Measurements from ENCODE around the gene ALOX15B. TPM values are rescaled to one million over a fixed set of nuclear protein-coding genes. Genes with fewer than 3 reads are reported as not detected.

ALOX15B gene
- total and polyA plus RNA-seq, 10 of the 15 experiments (the other 5 are each of a cell fraction or from before 2014, with no cell fraction given), result 0.01 TPM; not detected in 9

GRCh38 chr17:8015957-8016631 lies 22.8 kb upstream of the ALOX15B start:
- Histone ChIP-seq H3K27ac (ENCODE audit: control insufficient read depth, insufficient read depth) (no peak overlapping the region), H3K4me3 (no peak overlapping the region), H3K36me3 (ENCODE audit: control insufficient read depth in 2 of 2, insufficient read depth in 2 of 2, low read length in 1 of 2) (no peaks in the 10 kb centered on the region), H4K20me1 (ENCODE audit: control insufficient read depth, insufficient read depth) (no peaks in the 10 kb centered on the region), H2AFZ (ENCODE audit: control insufficient read depth, low read depth, low read length) (peak overlapping the region; percentile 28), H3K79me2 (ENCODE audit: control insufficient read depth, insufficient read depth, low read length) (no peaks in the 10 kb centered on the region), H3K4me2 (ENCODE audit: control insufficient read depth, insufficient read depth) (peak overlapping the region; percentile 4; the same call in 1 of the 2 replicates), H3K9ac (ENCODE audit: control insufficient read depth, insufficient read depth, low read length) (no peak overlapping the region), H3K9me3 (replicated peaks; ENCODE audit: control insufficient read depth, insufficient read depth, low read length) (no peaks in the 10 kb centered on the region), H3K27me3 (replicated peaks in 1 of 2; ENCODE audit: control insufficient read depth in 2 of 2, insufficient read depth in 2 of 2, low read length in 1 of 2) (peaks cover 0 to 3% of the 10 kb centered on the region in 2 experiments; a peak in 3 of 4 replicates), H3K4me1 (ENCODE audit: control insufficient read depth, insufficient read depth, low read length) (no peaks in the 10 kb centered on the region)
- FAIRE-seq, result no peak
- in situ Hi-C loops (cut with MboI) (no loop called here), intact Hi-C loops (cut with micrococcal nuclease; ENCODE audit: unreplicated experiment) (loop anchor here (5.0 kb wide), 1 partner anchor 41 kb away; no protein-coding TSS in a partner anchor)
- ChIA-PET CTCF (interaction anchor here (1.0 to 4.7 kb wide), 5 partner anchors 14 to 197 kb away, joined by 3 to 77 read pairs (median 7); partner anchors contain the start of gene ALOX15B), SMC1A (ENCODE audit: uncharacterized antibody, unreplicated experiment) (interaction anchor here (1.2 to 3.8 kb wide), 4 partner anchors 26 to 44 kb away, joined by 3 to 30 read pairs (median 6); no protein-coding TSS in a partner anchor), POLR2A (no interaction called here), RAD21 (ENCODE audit: unreplicated experiment) (interaction anchor here (0.7 kb wide), 1 partner anchor 25 kb away, joined by 3 read pairs; no protein-coding TSS in a partner anchor)
- WGBS (ENCODE audit: insufficient coverage, insufficient replicate concordance, low lambda C conversion rate, missing lambda C conversion rate), result 12% methylated on average over 29 of the region's 46 CpGs
- DNase-seq (ENCODE audit: low read depth, low spot score), result no peak
- no peak for TF ChIP-seq KDM1A (IDR thresholded peaks at IDR 0.05; ENCODE audit: borderline replicate concordance)
- ATAC-seq, result peak; percentile 25
- no TSS peak for BruUV-seq (replicated peaks)

DNA sequence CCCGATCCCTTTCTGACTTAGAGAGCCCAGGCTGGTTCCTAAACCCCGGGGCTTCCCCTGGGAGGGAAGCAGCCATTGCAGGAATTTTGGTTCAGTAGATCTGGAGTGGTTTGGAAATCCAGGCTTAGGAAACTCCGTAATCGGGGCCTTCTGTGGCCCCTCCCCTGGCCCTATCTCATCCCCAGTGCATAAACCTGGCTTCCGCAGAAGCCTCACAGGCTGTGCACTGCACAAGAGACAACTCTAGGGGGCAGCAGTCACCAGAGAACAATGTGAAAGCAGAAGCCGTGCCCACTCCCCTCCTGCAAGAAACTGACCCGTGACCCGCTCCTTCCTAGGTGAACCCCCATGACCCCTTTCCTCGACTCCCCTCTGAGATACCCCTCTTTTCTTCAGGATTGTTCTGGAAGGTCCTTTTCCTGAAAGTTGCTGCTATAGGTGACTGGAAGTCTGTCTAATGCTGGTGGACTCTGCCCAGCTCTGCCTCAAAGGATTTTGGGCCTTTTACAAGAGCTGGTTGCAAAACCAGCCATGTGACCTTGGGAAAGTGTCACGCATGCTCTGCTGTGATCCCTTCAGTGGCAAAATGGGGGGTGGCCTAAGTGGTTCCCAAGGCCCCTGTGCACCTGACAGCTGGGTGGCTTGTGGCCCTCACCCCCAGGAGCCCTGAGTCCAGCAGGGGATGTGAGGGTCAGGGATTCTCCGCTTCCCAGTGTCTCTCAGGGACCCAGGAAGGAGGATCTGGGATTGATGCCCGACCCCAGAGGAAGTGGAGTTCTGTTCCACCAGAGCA lies 22.0 kb upstream of the ALOX15B start:
- BruUV-seq (replicated peaks), result no TSS peak
- H3K9ac ChIP-seq (ENCODE audit: control insufficient read depth, insufficient read depth, low read length), result no peak overlapping the region
- no peaks in the 10 kb centered on the region for H3K4me1 ChIP-seq (ENCODE audit: control insufficient read depth, insufficient read depth, low read length)
- no peaks in the 10 kb centered on the region for H3K36me3 ChIP-seq (ENCODE audit: control insufficient read depth in 2 of 2, insufficient read depth in 2 of 2, low read length in 1 of 2)
- peak overlapping the region; percentile 28 for H2AFZ ChIP-seq (ENCODE audit: control insufficient read depth, low read depth, low read length)
- peaks cover 0 to 3% of the 10 kb centered on the region in 2 experiments; a peak in 3 of 4 replicates for H3K27me3 ChIP-seq (replicated peaks in 1 of 2; ENCODE audit: control insufficient read depth in 2 of 2, insufficient read depth in 2 of 2, low read length in 1 of 2)
- ATAC-seq (peak; percentile 87), FAIRE-seq (no peak), DNase-seq (ENCODE audit: low read depth, low spot score) (no peak)
- ChIA-PET SMC1A (ENCODE audit: uncharacterized antibody, unreplicated experiment) (interaction anchor here (0.8 to 4.7 kb wide), 9 partner anchors 9 to 49 kb away, joined by 3 to 32 read pairs (median 5); partner anchors contain the start of gene GUCY2D), POLR2A (interaction anchor here (0.6 kb wide), 1 partner anchor 44 kb away, joined by 3 read pairs; no protein-coding TSS in a partner anchor), RAD21 (ENCODE audit: unreplicated experiment) (interaction anchor here (0.7 to 2.3 kb wide), 6 partner anchors 20 to 274 kb away, joined by 3 to 17 read pairs (median 5); no protein-coding TSS in a partner anchor), CTCF (interaction anchor here (0.6 to 5.5 kb wide), 14 partner anchors 9 to 198 kb away, joined by 3 to 87 read pairs (median 4); partner anchors contain the start of gene ALOX15B)
- H3K27ac ChIP-seq (ENCODE audit: control insufficient read depth, insufficient read depth), result no peak overlapping the region
- no peaks in the 10 kb centered on the region for H3K9me3 ChIP-seq (replicated peaks; ENCODE audit: control insufficient read depth, insufficient read depth, low read length)
- intact Hi-C loops (cut with micrococcal nuclease; ENCODE audit: unreplicated experiment), result loop anchor here (5.0 kb wide), 1 partner anchor 40 kb away; no protein-coding TSS in a partner anchor
- no peaks in the 10 kb centered on the region for H3K79me2 ChIP-seq (ENCODE audit: control insufficient read depth, insufficient read depth, low read length)
- H3K4me3 ChIP-seq, result no peak overlapping the region
- WGBS (ENCODE audit: insufficient coverage, insufficient replicate concordance, low lambda C conversion rate, missing lambda C conversion rate), result 27% methylated on average over 12 of the region's 12 CpGs
- H3K4me2 ChIP-seq (ENCODE audit: control insufficient read depth, insufficient read depth), result peak overlapping the region; percentile 4; the same call in 1 of the 2 replicates
- H4K20me1 ChIP-seq (ENCODE audit: control insufficient read depth, insufficient read depth), result no peaks in the 10 kb centered on the region
- in situ Hi-C loops (cut with MboI), result no loop called here
- TF ChIP-seq, protein P1, sequence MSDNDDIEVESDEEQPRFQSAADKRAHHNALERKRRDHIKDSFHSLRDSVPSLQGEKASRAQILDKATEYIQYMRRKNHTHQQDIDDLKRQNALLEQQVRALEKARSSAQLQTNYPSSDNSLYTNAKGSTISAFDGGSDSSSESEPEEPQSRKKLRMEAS (IDR thresholded peaks at IDR 0.05; ENCODE audit: low read depth, low read length), result no peak
- no peak for TF ChIP-seq NR2C2 (IDR thresholded peaks at IDR 0.05; ENCODE audit: borderline replicate concordance, control insufficient read depth, insufficient read length, low read depth)
- no peak for TF ChIP-seq IKZF1 (conservative IDR thresholded peaks at IDR 0.05)
- peak; percentile 49; the same call in 1 of the 2 replicates for TF ChIP-seq SMC3 (IDR thresholded peaks at IDR 0.05; ENCODE audit: borderline replicate concordance, low read length)
- no peak for TF ChIP-seq NFIC (IDR thresholded peaks at IDR 0.05; ENCODE audit: low read depth, low read length)
- TF ChIP-seq CREM (IDR thresholded peaks at IDR 0.05; ENCODE audit: low read depth), result no peak
- TF ChIP-seq ZNF687 (IDR thresholded peaks at IDR 0.05), result no peak
